ENCODE data around the gene MRPL36. TPM values are rescaled to one million over a fixed set of nuclear protein-coding genes. Genes with fewer than 3 reads are reported as not detected.

Gene MRPL36
- total RNA-seq, 1 experiment from 2014 or later = 116 TPM

DNA sequence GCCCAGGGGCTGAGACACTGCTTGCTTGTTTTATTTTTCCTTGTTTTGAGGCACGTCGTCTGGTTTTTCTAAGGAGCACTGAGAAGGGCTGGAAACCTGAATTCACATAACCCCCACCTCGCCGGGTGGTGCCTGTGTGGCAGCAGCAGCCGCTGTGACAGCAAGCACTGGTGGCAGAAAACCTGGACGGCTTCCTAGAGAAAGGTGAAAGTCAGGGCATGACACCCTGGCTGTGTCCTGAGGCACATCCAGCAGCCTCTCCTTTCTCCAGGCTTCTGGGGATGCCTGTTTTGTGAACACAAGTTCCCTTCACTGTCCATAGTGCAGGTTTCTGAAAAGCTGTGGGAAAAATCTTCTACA, 29.2 kb downstream of the MRPL36 start:
- H3K4me2 ChIP-seq (ENCODE audit: low read length) = no peak overlapping the region
- H3K27ac ChIP-seq (ENCODE audit: low read length) = no peak overlapping the region
- ChIA-PET CTCF (no interaction called here), POLR2A (ENCODE audit: unreplicated experiment) (no interaction called here)
- no peaks in the 10 kb centered on the region for H3K9me2 ChIP-seq (replicated peaks; ENCODE audit: low read length)
- H3K9me3 ChIP-seq (ENCODE audit: low read length) = no peaks in the 10 kb centered on the region
- BruUV-seq (replicated peaks) = no TSS peak
- H3K79me2 ChIP-seq (ENCODE audit: low read length) = no peaks in the 10 kb centered on the region
- DNase-seq (no peak), ATAC-seq (no peak)
- no peaks in the 10 kb centered on the region for H3F3A ChIP-seq (ENCODE audit: low read length, unreplicated experiment)
- peaks cover 15% of the 10 kb centered on the region; the same call in 1 of the 2 replicates for H3K27me3 ChIP-seq (ENCODE audit: low read length)
- intact Hi-C loops (cut with micrococcal nuclease) = loop anchor here (5.0 kb wide), 1 partner anchor 267 kb away; no protein-coding TSS in a partner anchor
- no peak overlapping the region for H3K9ac ChIP-seq (ENCODE audit: low read length)
- no peaks in the 10 kb centered on the region for H3K4me1 ChIP-seq (ENCODE audit: insufficient read depth, low read length)
- no peaks in the 10 kb centered on the region for H3K36me3 ChIP-seq (ENCODE audit: low read depth, low read length)
- TF ChIP-seq CTCF (conservative IDR thresholded peaks at IDR 0.05; ENCODE audit: low read depth, low read length) (no peak), EZH2 (IDR thresholded peaks at IDR 0.05; ENCODE audit: low read length, unreplicated experiment) (no peak), EZH2phosphoT487 (IDR thresholded peaks at IDR 0.05; ENCODE audit: borderline replicate concordance, low read length) (no peak)
- no peak overlapping the region for H3K4me3 ChIP-seq (ENCODE audit: low read length)
- H4K20me1 ChIP-seq (ENCODE audit: low read length) = no peaks in the 10 kb centered on the region
- H2AFZ ChIP-seq (ENCODE audit: low read length) = no peak overlapping the region

DNA sequence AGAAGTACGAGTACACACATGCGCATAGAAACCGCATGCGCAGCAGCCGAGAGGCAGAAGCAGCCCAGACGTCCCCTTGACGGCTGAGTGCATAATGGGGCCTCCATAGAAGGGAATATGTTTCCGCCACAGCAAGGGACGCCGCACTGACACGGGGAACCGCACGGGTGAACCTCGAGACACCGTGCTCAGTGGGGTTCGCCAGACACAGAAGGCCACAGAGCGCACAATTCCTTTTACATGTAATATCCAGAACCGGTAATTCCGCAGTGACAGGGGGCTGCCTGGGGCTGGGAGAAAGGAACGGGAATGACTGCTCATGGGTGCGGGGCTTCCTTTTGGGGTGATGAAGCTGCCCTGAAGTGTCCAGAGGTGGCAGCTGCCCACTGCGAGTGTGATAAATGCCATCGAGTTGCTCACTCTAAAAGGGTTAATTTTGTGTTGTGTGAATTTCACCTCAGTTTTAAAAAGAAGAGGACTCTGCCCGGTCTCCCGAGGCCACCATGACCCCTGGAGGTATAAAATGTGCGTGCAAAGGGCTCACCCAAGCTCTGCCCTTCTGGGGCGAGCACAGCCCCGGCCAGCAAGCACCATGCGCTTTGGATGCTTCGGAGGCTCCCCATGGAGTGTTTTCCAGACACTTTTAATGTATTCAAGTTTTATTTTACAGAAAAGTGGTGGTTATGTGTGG, 29.7 kb downstream of the MRPL36 start:
- no peak for ATAC-seq
- H3K27ac ChIP-seq (ENCODE audit: low read length) = no peak overlapping the region
- no peaks in the 10 kb centered on the region for H3F3A ChIP-seq (ENCODE audit: low read length, unreplicated experiment)
- H3K36me3 ChIP-seq (ENCODE audit: low read depth, low read length) = no peaks in the 10 kb centered on the region
- no peaks in the 10 kb centered on the region for H3K79me2 ChIP-seq (ENCODE audit: low read length)
- H3K4me2 ChIP-seq (ENCODE audit: low read length) = no peak overlapping the region
- ChIA-PET POLR2A (ENCODE audit: unreplicated experiment) (no interaction called here), CTCF (no interaction called here)
- peaks cover 15% of the 10 kb centered on the region; the same call in 1 of the 2 replicates for H3K27me3 ChIP-seq (ENCODE audit: low read length)
- no peak for TF ChIP-seq EZH2phosphoT487 (IDR thresholded peaks at IDR 0.05; ENCODE audit: borderline replicate concordance, low read length)
- no peak for TF ChIP-seq EZH2 (IDR thresholded peaks at IDR 0.05; ENCODE audit: low read length, unreplicated experiment)
- no peak for TF ChIP-seq CTCF (conservative IDR thresholded peaks at IDR 0.05; ENCODE audit: low read depth, low read length)
- no peaks in the 10 kb centered on the region for H4K20me1 ChIP-seq (ENCODE audit: low read length)
- intact Hi-C loops (cut with micrococcal nuclease) = loop anchor here (5.0 to 10.0 kb wide), 2 partner anchors 267 to 385 kb away; no protein-coding TSS in a partner anchor
- no peak overlapping the region for H3K9ac ChIP-seq (ENCODE audit: low read length)
- H3K9me2 ChIP-seq (replicated peaks; ENCODE audit: low read length) = no peaks in the 10 kb centered on the region
- H3K4me3 ChIP-seq (ENCODE audit: low read length) = no peak overlapping the region
- H2AFZ ChIP-seq (ENCODE audit: low read length) = no peak overlapping the region
- no peaks in the 10 kb centered on the region for H3K9me3 ChIP-seq (ENCODE audit: low read length)
- H3K4me1 ChIP-seq (ENCODE audit: insufficient read depth, low read length) = no peaks in the 10 kb centered on the region
- no TSS peak for BruUV-seq (replicated peaks)
- no peak for DNase-seq

GRCh38 chr5:1769017-1769640, 30.5 kb downstream of the MRPL36 start:
- Histone ChIP-seq H3K4me3 (ENCODE audit: low read length) (no peak overlapping the region), H3K9me2 (replicated peaks; ENCODE audit: low read length) (no peaks in the 10 kb centered on the region), H3K79me2 (ENCODE audit: low read length) (no peaks in the 10 kb centered on the region), H3K9me3 (ENCODE audit: low read length) (no peaks in the 10 kb centered on the region), H3K4me1 (ENCODE audit: insufficient read depth, low read length) (no peaks in the 10 kb centered on the region), H2AFZ (ENCODE audit: low read length) (no peak overlapping the region), H3K27ac (ENCODE audit: low read length) (no peak overlapping the region), H4K20me1 (ENCODE audit: low read length) (no peaks in the 10 kb centered on the region), H3K36me3 (ENCODE audit: low read depth, low read length) (no peaks in the 10 kb centered on the region), H3F3A (ENCODE audit: low read length, unreplicated experiment) (no peaks in the 10 kb centered on the region), H3K9ac (ENCODE audit: low read length) (no peak overlapping the region), H3K27me3 (ENCODE audit: low read length) (peaks cover 15% of the 10 kb centered on the region; the same call in 1 of the 2 replicates), H3K4me2 (ENCODE audit: low read length) (no peak overlapping the region)
- no TSS peak for BruUV-seq (replicated peaks)
- intact Hi-C loops (cut with micrococcal nuclease) = loop anchor here (10.0 kb wide), 1 partner anchor 386 kb away; no protein-coding TSS in a partner anchor
- no peak for ATAC-seq
- TF ChIP-seq EZH2phosphoT487 (IDR thresholded peaks at IDR 0.05; ENCODE audit: borderline replicate concordance, low read length) (no peak), EZH2 (IDR thresholded peaks at IDR 0.05; ENCODE audit: low read length, unreplicated experiment) (no peak), CTCF (conservative IDR thresholded peaks at IDR 0.05; ENCODE audit: low read depth, low read length) (no peak)
- DNase-seq = no peak
- ChIA-PET CTCF (no interaction called here), POLR2A (ENCODE audit: unreplicated experiment) (no interaction called here)
